ENCODE measurements around the gene NFKBIB.
A peak's percentile ranks its signal among the peaks of the same experiment; 100 is the strongest.
"Not testable (repeated sequence)": the region's sequence is repeated elsewhere in the genome, so short reads cannot be mapped to it uniquely, and the experiment has no call there.

The NFKBIB gene

GRCh38 chr19:38899447-38900201 lies at the start of gene NFKBIB, which contains the start of gene SIRT2:
NFKBIB (plus strand) TSS chr19:38899969; CDS start chr19:38900033, 64 bp downstream.
SIRT2 (minus strand) TSS chr19:38899618; CDS start chr19:38899521, 97 bp downstream.
- peak; percentile 99 for DNase-seq

- peak; percentile 98 for DNase-seq
These were observed 49.3 kb upstream of the NFKBIB start for GRCh38 chr19:38850436-38850975.

GRCh38 chr19:38850976-38851621 lies 48.7 kb upstream of the NFKBIB start:
- DNase-seq = peak; percentile 41

GRCh38 chr19:38851622-38852230 lies 48.0 kb upstream of the NFKBIB start:
- peak; percentile 96 for DNase-seq

GRCh38 chr19:38852231-38853044 lies 47.3 kb upstream of the NFKBIB start:
- peak; percentile 91 for DNase-seq

GRCh38 chr19:38853214-38853613 lies 46.6 kb upstream of the NFKBIB start:
- DNase-seq = no peak

- not testable (repeated sequence) for DNase-seq
These were observed 44.8 kb upstream of the NFKBIB start for GRCh38 chr19:38854961-38855360.

DNA sequence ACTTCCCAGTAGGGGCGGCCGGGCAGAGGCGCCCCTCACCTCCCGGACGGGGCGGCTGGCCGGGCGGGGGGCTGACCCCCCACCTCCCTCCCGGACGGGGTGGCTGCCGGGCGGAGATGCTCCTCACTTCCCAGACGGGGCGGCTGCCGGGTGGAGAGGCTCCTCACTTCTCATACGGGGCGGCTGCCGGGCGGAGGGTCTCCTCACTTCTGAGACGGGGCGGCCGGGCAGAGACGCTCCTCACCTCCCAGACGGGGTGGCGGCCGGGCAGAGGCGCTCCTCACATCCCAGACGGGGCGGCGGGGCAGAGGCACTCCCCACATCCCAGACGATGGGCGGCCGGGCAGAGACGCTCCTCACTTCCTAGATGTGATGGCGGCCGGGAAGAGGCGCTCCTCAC lies 44.0 kb upstream of the NFKBIB start:
- not testable (repeated sequence) for DNase-seq

DNA sequence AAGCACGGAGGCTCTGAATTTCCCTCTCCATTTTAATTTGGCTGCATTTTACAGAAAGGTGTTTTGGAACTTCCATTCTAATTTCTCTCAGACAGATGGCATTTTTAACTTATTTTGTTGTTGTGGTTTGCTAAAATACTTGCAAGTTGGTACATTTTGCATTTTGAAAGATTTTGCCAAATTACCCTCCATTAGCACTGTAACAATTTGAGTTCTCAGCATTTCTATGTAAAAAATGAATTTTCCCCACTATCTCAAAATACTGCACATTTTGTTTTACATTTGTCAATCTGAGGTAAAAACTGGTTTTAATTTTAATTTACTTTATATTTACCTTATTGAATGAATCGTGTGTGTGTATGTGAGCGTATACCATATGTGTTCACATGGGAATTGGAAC lies 43.0 kb upstream of the NFKBIB start:
- DNase-seq = no peak

GRCh38 chr19:38859631-38860204 lies 40.1 kb upstream of the NFKBIB start:
- not testable (repeated sequence) for DNase-seq

GRCh38 chr19:38861368-38861767 lies 38.4 kb upstream of the NFKBIB start:
- DNase-seq = no peak

GRCh38 chr19:38862321-38863059 lies 37.3 kb upstream of the NFKBIB start:
- DNase-seq = no peak

DNA sequence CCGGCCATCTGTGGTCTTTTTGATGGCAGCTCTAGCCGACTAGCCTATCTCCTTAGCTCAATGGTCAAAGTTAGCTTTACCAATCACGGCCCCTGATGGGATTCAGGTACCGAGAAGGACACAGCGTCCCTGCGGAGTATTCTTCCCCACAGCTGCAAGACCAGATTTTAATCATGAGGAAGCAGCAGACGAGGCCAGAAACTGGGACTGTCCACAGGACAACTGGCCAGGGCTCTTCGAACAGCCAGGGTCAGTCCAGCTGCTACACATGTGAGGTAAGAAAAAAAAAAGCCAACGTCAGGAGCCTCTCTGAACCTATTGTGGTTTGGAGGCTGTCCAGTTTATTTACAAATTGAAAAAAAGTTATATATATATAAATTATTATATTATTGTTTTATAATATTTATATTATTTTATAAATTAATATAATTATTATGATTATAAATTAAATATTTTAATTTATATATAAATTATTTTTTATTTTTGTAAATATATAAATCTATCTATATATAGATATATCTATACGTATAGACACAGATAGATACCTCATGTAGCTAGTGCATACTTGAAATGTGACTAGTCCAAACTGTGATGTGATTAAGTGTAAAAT lies 32.5 kb upstream of the NFKBIB start:
- no peak for DNase-seq

GRCh38 chr19:38868551-38868950 lies 31.2 kb upstream of the NFKBIB start:
- peak; percentile 45 for DNase-seq

GRCh38 chr19:38869160-38869835 lies 30.5 kb upstream of the NFKBIB start:
- DNase-seq = peak; percentile 39

DNA sequence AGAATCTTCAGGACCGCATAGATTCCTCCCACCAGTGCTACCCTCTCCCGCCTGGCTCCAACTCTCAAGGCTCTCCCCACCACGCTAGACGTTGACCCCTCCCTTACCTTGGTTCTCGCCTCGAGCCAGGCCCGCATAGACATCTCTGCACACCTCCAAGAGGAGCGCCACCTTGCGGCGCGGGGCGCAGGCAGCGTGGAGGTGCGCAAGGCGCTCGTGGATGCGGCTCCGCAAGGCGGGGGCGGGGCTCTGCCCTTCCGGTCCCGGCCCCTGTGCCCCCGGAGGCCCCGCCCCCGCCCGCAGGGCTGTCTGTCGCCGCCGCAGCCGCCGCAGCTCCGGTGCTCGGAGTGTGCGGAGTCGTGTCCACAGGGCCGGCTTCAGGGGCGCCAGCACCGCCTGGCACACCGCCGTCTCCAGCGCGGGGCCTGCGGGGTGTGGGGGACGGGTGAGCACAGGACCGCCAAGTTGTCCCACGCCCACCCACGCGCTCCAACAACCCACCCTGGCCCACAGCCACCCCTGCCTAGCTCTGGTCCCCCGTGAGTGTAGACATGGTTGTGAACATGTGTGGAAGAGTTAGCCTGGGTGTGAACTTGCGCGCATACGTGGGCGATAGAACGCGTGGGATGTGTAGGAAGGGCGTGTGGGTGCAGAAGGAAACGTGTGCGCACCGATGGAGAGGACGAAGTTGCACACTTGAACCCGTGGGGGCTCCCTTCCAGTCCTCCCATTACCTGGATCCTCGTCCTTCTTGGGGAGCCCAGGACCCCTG lies 29.7 kb upstream of the NFKBIB start:
- peak; percentile 44 for DNase-seq

DNA sequence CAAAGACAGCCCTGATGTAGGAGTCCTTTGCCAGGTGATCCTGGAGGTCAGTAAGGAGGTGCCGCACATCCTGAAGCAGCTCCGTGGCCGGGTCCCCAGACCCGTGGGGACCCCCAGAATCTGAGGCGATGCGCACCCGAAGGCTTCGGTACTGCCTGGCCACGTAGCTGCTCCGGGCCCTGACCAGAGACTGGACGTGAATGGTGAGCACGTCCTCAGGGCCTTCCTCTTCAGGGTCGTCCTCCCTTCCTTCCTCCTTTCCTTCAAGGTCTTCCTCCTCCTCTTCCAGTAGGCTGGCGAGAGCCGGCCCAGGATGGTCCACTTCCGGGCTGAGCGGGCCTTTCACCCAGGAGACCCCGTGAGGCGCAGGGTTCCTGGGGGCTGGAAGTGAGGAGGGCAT lies 29.2 kb upstream of the NFKBIB start:
- DNase-seq = peak; percentile 28

GRCh38 chr19:38873400-38873799 lies 26.4 kb upstream of the NFKBIB start:
- not testable (repeated sequence) for DNase-seq

- DNase-seq = no peak
These were observed 23.9 kb upstream of the NFKBIB start for GRCh38 chr19:38875656-38876395.

All from 8988T (cell line).